H9 (cell line): Measurements from ENCODE around the gene GET3. TPM values are rescaled to one million over a fixed set of nuclear protein-coding genes. Genes with fewer than 3 reads are reported as not detected.

Experiments
- DNase-seq: peaks from one replicate; pipeline ENCODE4 v3.0.0-alpha.2; 2017
- H2AFZ ChIP-seq: one replicate; pipeline ENCODE4 v1.6.1; 2013; ENCODE audit warnings: mild to moderate bottlenecking, low read length, control low read depth, moderate library complexity
- H2AK5ac ChIP-seq: 2 replicates; pipeline ENCODE4 v1.6.1; 2013; ENCODE audit warnings: low read length, control low read depth, mixed read lengths; ENCODE audit not compliant: insufficient read length
- H2BK120ac ChIP-seq: one replicate; pipeline ENCODE4 v1.6.1; 2013; ENCODE audit warnings: low read depth, mild to moderate bottlenecking, low read length, control low read depth, inconsistent platforms; ENCODE audit not compliant: poor library complexity, severe bottlenecking
- H2BK12ac ChIP-seq: 2 replicates; pipeline ENCODE4 v1.6.1; 2013; ENCODE audit warnings: low read length, control low read depth, mixed read lengths, low read depth; ENCODE audit not compliant: insufficient read length
- H2BK15ac ChIP-seq: 2 replicates; pipeline ENCODE4 v1.6.1; 2013; ENCODE audit warnings: low read depth, low read length, control low read depth
- H2BK20ac ChIP-seq: one replicate; pipeline ENCODE4 v1.6.1; 2013; ENCODE audit warnings: low read depth, mild to moderate bottlenecking, low read length, control low read depth, inconsistent platforms; ENCODE audit not compliant: poor library complexity, severe bottlenecking
- H2BK5ac ChIP-seq: 2 replicates; pipeline ENCODE4 v1.6.1; 2013; ENCODE audit warnings: low read length, control low read depth, mixed read lengths; ENCODE audit not compliant: insufficient read length
- H3K14ac ChIP-seq: 2 replicates; pipeline ENCODE4 v1.6.1; 2013; ENCODE audit warnings: low read length, control low read depth; ENCODE audit not compliant: insufficient read depth
- H3K18ac ChIP-seq: 2 replicates; pipeline ENCODE4 v1.6.1; 2013; ENCODE audit warnings: low read depth, mild to moderate bottlenecking, mixed read lengths, low read length, control low read depth; ENCODE audit not compliant: insufficient read length
- H3K23ac ChIP-seq: 2 replicates; pipeline ENCODE4 v1.6.1; 2013; ENCODE audit warnings: low read length, control low read depth, mixed read lengths, low read depth; ENCODE audit not compliant: insufficient read length
- H3K23me2 ChIP-seq: 2 replicates; pipeline ENCODE4 v1.6.1; 2013; ENCODE audit warnings: low read depth, mild to moderate bottlenecking, mixed read lengths, low read length, control low read depth; ENCODE audit not compliant: insufficient read length, poor library complexity, severe bottlenecking
- H3K27ac ChIP-seq: 2 replicates; pipeline ENCODE4 v1.5.1; 2013; ENCODE audit warnings: low read length, control low read depth, mixed read lengths, low read depth; ENCODE audit not compliant: insufficient read length
- H3K27me3 ChIP-seq: 2 replicates; pipeline ENCODE4 v1.6.1; 2013; ENCODE audit warnings: low read length, control low read depth, inconsistent platforms; ENCODE audit not compliant: insufficient read depth
- H3K4ac ChIP-seq: 2 replicates; pipeline ENCODE4 v1.6.1; 2013; ENCODE audit warnings: low read depth, mild to moderate bottlenecking, control low read depth, inconsistent platforms, low read length, moderate library complexity
- H3K4me1 ChIP-seq: 2 replicates; pipeline ENCODE4 v1.6.1; 2013; ENCODE audit warnings: low read length, control low read depth, inconsistent platforms; ENCODE audit not compliant: insufficient read depth
- H3K4me2 ChIP-seq: 2 replicates; pipeline ENCODE4 v1.6.1; 2013; ENCODE audit warnings: low read length, control low read depth, mixed read lengths; ENCODE audit not compliant: insufficient read length, insufficient read depth
- H3K56ac ChIP-seq: 2 replicates; pipeline ENCODE4 v1.6.1; 2013; ENCODE audit warnings: low read depth, mild to moderate bottlenecking, mixed read lengths, low read length, control low read depth; ENCODE audit not compliant: insufficient read length
- H3K79me1 ChIP-seq: 2 replicates; pipeline ENCODE4 v1.6.1; 2013; ENCODE audit warnings: low read depth, mild to moderate bottlenecking, moderate library complexity, low read length, control low read depth, inconsistent platforms; ENCODE audit not compliant: insufficient read depth, poor library complexity, severe bottlenecking
- H3K79me2 ChIP-seq: 2 replicates; pipeline ENCODE4 v1.6.1; 2013; ENCODE audit warnings: low read length, control low read depth, inconsistent platforms; ENCODE audit not compliant: insufficient read depth
- H3K9ac ChIP-seq: 2 replicates; pipeline ENCODE4 v1.6.1; 2013; ENCODE audit warnings: low read length, control low read depth, mixed read lengths; ENCODE audit not compliant: insufficient read length; ENCODE audit errors: extremely low read depth
- H3K9me3 ChIP-seq: one replicate; pipeline ENCODE4 v1.6.1; 2013; ENCODE audit warnings: low read depth, low read length, inconsistent platforms; ENCODE audit not compliant: control insufficient read depth
- H3T11ph ChIP-seq: one replicate; pipeline ENCODE4 v1.6.1; 2013; ENCODE audit warnings: mild to moderate bottlenecking, low read length, control low read depth, inconsistent platforms
- H4K20me1 ChIP-seq: one replicate; pipeline ENCODE4 v1.6.1; 2013; ENCODE audit not compliant: control insufficient read depth, insufficient read length, insufficient read depth
- H4K5ac ChIP-seq: 2 replicates; pipeline ENCODE4 v1.6.1; 2013; ENCODE audit warnings: low read depth, mild to moderate bottlenecking, mixed read lengths, low read length, control low read depth; ENCODE audit not compliant: insufficient read length
- H4K8ac ChIP-seq: replicated peaks from 2 replicates; pipeline ENCODE4 v1.6.1; 2013; ENCODE audit warnings: low read length, control low read depth, mixed read lengths, low read depth; ENCODE audit not compliant: insufficient read length
- H4K91ac ChIP-seq: 2 replicates; pipeline ENCODE4 v1.6.1; 2013; ENCODE audit warnings: low read depth, mild to moderate bottlenecking, moderate library complexity, mixed read lengths, low read length, control low read depth; ENCODE audit not compliant: insufficient read length
- H3K27ac Mint-ChIP-seq, 3 experiments: 2 replicates in 2 of 3; 3 replicates in 1 of 3; pipeline ENCODE4 v1.8.0; 2020 to 2021; ENCODE audit warnings: mixed read lengths in 3 of 3, mild to moderate bottlenecking in 1 of 3, moderate library complexity in 1 of 3
- H3K27me3 Mint-ChIP-seq: 2 replicates; pipeline ENCODE4 v1.8.0; 2021; ENCODE audit warnings: low read depth, mild to moderate bottlenecking, moderate library complexity, mixed read lengths
- H3K36me3 Mint-ChIP-seq, 3 experiments: 2 replicates in 2 of 3; 3 replicates in 1 of 3; pipeline ENCODE4 v1.8.0; 2020 to 2021; ENCODE audit warnings: low read depth in 3 of 3, mixed read lengths in 3 of 3; ENCODE audit not compliant: insufficient read depth in 1 of 3
- H3K4me1 Mint-ChIP-seq, 2 experiments: 2 replicates each; pipeline ENCODE4 v1.8.0; 2020; ENCODE audit warnings: mixed read lengths in 2 of 2
- H3K4me3 Mint-ChIP-seq, 2 experiments: 2 replicates in 1 of 2; 3 replicates in 1 of 2; pipeline ENCODE4 v1.8.0; 2020 to 2021; ENCODE audit warnings: mild to moderate bottlenecking in 2 of 2, mixed read lengths in 2 of 2, moderate library complexity in 1 of 2
- H3K9me3 Mint-ChIP-seq, 2 experiments: 2 replicates in 1 of 2; 3 replicates in 1 of 2; pipeline ENCODE4 v1.8.0; 2020; ENCODE audit warnings: mild to moderate bottlenecking in 2 of 2, mixed read lengths in 2 of 2, moderate library complexity in 1 of 2
- WGBS: extraction: QIAGEN DNeasy Blood & Tissue Kit; methylation state at CpG from one replicate; pipeline ENCODE4 v1.1.7; 2013; ENCODE audit warnings: missing lambda C conversion rate, low lambda C conversion rate, mixed read lengths; ENCODE audit not compliant: insufficient read length; ENCODE audit errors: extremely low coverage; 5-methylcytosine and 5-hydroxymethylcytosine counted together
- total RNA-seq: library from RNA; stranded (reverse); gene quantifications from 2 replicates; pipeline ENCODE4 v1.2.1, GENCODE V29; 2021
- TF ChIP-seq, protein P1 (sequence below): fragments of 200-600 bp; sonication (generic); conservative IDR thresholded peaks from 3 replicates; pipeline ENCODE4 v1.8.0; 2021; ENCODE audit warnings: antibody characterized with exemption, mild to moderate bottlenecking

The GET3 gene
- total RNA-seq, 1 experiment from 2014 or later: 81.6 TPM

DNA sequence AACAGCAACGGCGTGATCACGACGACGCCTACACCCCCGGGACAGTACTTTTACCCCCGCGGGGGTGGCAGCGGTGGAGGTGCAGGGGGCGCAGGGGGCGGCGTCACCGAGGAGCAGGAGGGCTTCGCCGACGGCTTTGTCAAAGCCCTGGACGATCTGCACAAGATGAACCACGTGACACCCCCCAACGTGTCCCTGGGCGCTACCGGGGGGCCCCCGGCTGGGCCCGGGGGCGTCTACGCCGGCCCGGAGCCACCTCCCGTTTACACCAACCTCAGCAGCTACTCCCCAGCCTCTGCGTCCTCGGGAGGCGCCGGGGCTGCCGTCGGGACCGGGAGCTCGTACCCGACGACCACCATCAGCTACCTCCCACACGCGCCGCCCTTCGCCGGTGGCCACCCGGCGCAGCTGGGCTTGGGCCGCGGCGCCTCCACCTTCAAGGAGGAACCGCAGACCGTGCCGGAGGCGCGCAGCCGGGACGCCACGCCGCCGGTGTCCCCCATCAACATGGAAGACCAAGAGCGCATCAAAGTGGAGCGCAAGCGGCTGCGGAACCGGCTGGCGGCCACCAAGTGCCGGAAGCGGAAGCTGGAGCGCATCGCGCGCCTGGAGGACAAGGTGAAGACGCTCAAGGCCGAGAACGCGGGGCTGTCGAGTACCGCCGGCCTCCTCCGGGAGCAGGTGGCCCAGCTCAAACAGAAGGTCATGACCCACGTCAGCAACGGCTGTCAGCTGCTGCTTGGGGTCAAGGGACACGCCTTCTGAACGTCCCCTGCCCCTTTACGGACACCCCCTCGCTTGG lies 55.0 kb downstream of the GET3 start:
- Mint-ChIP-seq H3K27ac (no peak overlapping the region; a peak in 1 of 7 replicates), H3K27me3 (peaks cover 8% of the 10 kb centered on the region), H3K4me3 (peak overlapping the region; percentile 85 to 87), H3K9me3 (no peaks in the 10 kb centered on the region), H3K36me3 (peaks cover 0 to 7% (median 5%) of the 10 kb centered on the region in 3 experiments; a peak in 5 of 7 replicates), H3K4me1 (peaks cover 40 to 41% of the 10 kb centered on the region in 2 experiments)
- Histone ChIP-seq H4K5ac (no peak overlapping the region), H3K23me2 (peaks cover 37% of the 10 kb centered on the region), H4K8ac (no peak overlapping the region), H2AFZ (no peak overlapping the region), H3K4me1 (peaks cover 2% of the 10 kb centered on the region; the same call in 1 of the 2 replicates), H3K27me3 (no peaks in the 10 kb centered on the region; the same call in 1 of the 2 replicates), H3K27ac (no peak overlapping the region), H3K79me2 (no peaks in the 10 kb centered on the region), H3K9ac (peak overlapping the region; percentile 59), H2BK12ac (no peak overlapping the region), H2AK5ac (no peak overlapping the region), H4K91ac (no peak overlapping the region), H3K56ac (no peak overlapping the region), H4K20me1 (no peaks in the 10 kb centered on the region), H2BK15ac (no peak overlapping the region), H2BK20ac (no peak overlapping the region), H3K79me1 (no peaks in the 10 kb centered on the region), H3K23ac (no peak overlapping the region), H3K4ac (no peak overlapping the region), H3K9me3 (no peaks in the 10 kb centered on the region), H3T11ph (no peak overlapping the region), H2BK120ac (no peak overlapping the region), H3K18ac (peak overlapping the region; percentile 82), H3K14ac (peak overlapping the region; percentile 92; the same call in 1 of the 2 replicates), H2BK5ac (no peak overlapping the region), H3K4me2 (peak overlapping the region; percentile 48)
- no CpG with 5 or more reads among the region's 84 CpGs for WGBS
- DNase-seq: peak; percentile 84
- TF ChIP-seq, protein P1, sequence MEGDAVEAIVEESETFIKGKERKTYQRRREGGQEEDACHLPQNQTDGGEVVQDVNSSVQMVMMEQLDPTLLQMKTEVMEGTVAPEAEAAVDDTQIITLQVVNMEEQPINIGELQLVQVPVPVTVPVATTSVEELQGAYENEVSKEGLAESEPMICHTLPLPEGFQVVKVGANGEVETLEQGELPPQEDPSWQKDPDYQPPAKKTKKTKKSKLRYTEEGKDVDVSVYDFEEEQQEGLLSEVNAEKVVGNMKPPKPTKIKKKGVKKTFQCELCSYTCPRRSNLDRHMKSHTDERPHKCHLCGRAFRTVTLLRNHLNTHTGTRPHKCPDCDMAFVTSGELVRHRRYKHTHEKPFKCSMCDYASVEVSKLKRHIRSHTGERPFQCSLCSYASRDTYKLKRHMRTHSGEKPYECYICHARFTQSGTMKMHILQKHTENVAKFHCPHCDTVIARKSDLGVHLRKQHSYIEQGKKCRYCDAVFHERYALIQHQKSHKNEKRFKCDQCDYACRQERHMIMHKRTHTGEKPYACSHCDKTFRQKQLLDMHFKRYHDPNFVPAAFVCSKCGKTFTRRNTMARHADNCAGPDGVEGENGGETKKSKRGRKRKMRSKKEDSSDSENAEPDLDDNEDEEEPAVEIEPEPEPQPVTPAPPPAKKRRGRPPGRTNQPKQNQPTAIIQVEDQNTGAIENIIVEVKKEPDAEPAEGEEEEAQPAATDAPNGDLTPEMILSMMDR: no peak
